Spleen (tissue), 13 donors: Measurements from ENCODE around the gene ACSL5. TPM values are rescaled to one million over a fixed set of nuclear protein-coding genes. Genes with fewer than 3 reads are reported as not detected.
A peak's percentile ranks its signal among the peaks of the same experiment; 100 is the strongest.

Experiments used
- DNase-seq: peaks from one replicate; pipeline ENCODE4 v3.0.0-alpha.2; 2020
- H3K27ac ChIP-seq, 8 donors: fragments of 200-600 bp; sonication (generic) in 7 of 8; 1 replicate in 4 of 8; 2 replicates in 4 of 8; pipeline versions ENCODE4 v1.5.0 to v1.8.0; 2016 to 2021; ENCODE audit warnings: inconsistent platforms in 4 of 8, mild to moderate bottlenecking in 4 of 8, moderate library complexity in 1 of 8
- H3K27me3 ChIP-seq, 7 donors: fragments of 200-600 bp; sonication (generic) in 6 of 7; replicated peaks in 1 of 7; 1 replicate in 4 of 7; 2 replicates in 3 of 7; pipeline versions ENCODE4 v1.5.0 to v1.8.0; 2016 to 2021; ENCODE audit warnings: inconsistent platforms in 3 of 7, mild to moderate bottlenecking in 1 of 7
- H3K36me3 ChIP-seq, 6 donors: fragments of 200-600 bp; sonication (generic) in 5 of 6; 1 replicate in 4 of 6; 2 replicates in 2 of 6; pipeline versions ENCODE4 v1.5.0 to v1.8.0; 2016 to 2021; ENCODE audit warnings: inconsistent platforms in 2 of 6
- H3K4me1 ChIP-seq, 6 donors: fragments of 200-600 bp; sonication (generic) in 5 of 6; 1 replicate in 3 of 6; 2 replicates in 3 of 6; pipeline versions ENCODE4 v1.5.0 to v1.8.0; 2016 to 2021; ENCODE audit warnings: inconsistent platforms in 3 of 6
- H3K4me3 ChIP-seq, 8 donors: fragments of 200-600 bp; sonication (generic) in 7 of 8; 1 replicate in 4 of 8; 2 replicates in 4 of 8; pipeline versions ENCODE4 v1.5.0 to v1.8.0; 2016 to 2021; ENCODE audit warnings: inconsistent platforms in 4 of 8, mild to moderate bottlenecking in 4 of 8, moderate library complexity in 2 of 8
- H3K9me3 ChIP-seq, 8 donors: fragments of 200-600 bp; sonication (generic) in 7 of 8; 1 replicate in 4 of 8; 2 replicates in 4 of 8; pipeline versions ENCODE4 v1.5.0 to v1.8.0; 2016 to 2021; ENCODE audit warnings: inconsistent platforms in 4 of 8
- POLR2A ChIP-seq, 3 donors: fragments of 450-650 bp; IDR thresholded peaks; one replicate each; pipeline ENCODE4 v1.5.1; 2017; ENCODE audit warnings: antibody characterized with exemption in 3 of 3, mild to moderate bottlenecking in 1 of 3
- POLR2AphosphoS5 ChIP-seq, 3 donors: sonication (generic); formaldehyde crosslinking; IDR thresholded peaks; one replicate each; pipeline ENCODE4 v1.5.1; 2017; ENCODE audit warnings: antibody characterized with exemption in 3 of 3
- WGBS, 5 donors: extraction: QIAGEN DNeasy Blood & Tissue Kit in 3 of 5; methylation state at CpG; one replicate each; pipeline versions ENCODE4 v1.1.5 to v1.1.7; 2013 to 2018; 5-methylcytosine and 5-hydroxymethylcytosine counted together
- intact Hi-C: fragments of 100-400 bp; cut with DNase I; formaldehyde crosslinking; loops from one replicate; pipeline ENCODE4 v1.15.0; 2023; ENCODE audit warnings: low total_unique reads
- long read RNA-seq, 2 donors: transcript quantifications; one replicate each; lab custom pipeline, GENCODE V29; 2026
- polyA plus RNA-seq, 3 donors: library from polyadenylated mRNA; stranded (reverse); fragments of 200-250 nt; gene quantifications; one replicate each; pipeline ENCODE4 v1.2.1, GENCODE V29; 2013
- total RNA-seq, 7 donors: library from RNA; depleted of rRNA in 3 of 7; stranded (reverse); fragments of >200 nt in 3 of 7; fragmentation: NEBNext Ultra II Directional in 4 of 7; extraction: Animal tissue kit (Norgen Biotek cat#: 25700) in 4 of 7; gene quantifications; one replicate each; pipeline versions ENCODE4 v1.1.0 to v1.2.1, GENCODE V29; 2016 to 2021
- TF ChIP-seq, protein P1 (sequence below), 11 experiments: fragments of 200-600 bp in 7 of 11; fragments of 450-650 bp in 4 of 11; sonication (generic) in 4 of 11; IDR thresholded peaks in 8 of 11; conservative IDR thresholded peaks in 3 of 11; 1 replicate in 7 of 11; 2 replicates in 4 of 11; pipeline versions ENCODE4 v1.4.0 to v1.8.0; 2016 to 2021; ENCODE audit warnings: antibody characterized with exemption in 11 of 11, inconsistent platforms in 4 of 11, mild to moderate bottlenecking in 1 of 11
- donor health status: healthy with polysubstance abuse.
- donor health status: DM: no; HTN: no; CAD: no; lungs with moderate emphysema.
- donor health status: DM: no; HTN: no; CAD: no.
- donor health status: Bipolar disorder and iron deficiency.
- donor health status: healthy.
- donor health status: DM: no; HTN: no; CAD: no.
- donor health status: DM: yes; HTN: yes; CAD: no.

The ACSL5 gene, protein sequence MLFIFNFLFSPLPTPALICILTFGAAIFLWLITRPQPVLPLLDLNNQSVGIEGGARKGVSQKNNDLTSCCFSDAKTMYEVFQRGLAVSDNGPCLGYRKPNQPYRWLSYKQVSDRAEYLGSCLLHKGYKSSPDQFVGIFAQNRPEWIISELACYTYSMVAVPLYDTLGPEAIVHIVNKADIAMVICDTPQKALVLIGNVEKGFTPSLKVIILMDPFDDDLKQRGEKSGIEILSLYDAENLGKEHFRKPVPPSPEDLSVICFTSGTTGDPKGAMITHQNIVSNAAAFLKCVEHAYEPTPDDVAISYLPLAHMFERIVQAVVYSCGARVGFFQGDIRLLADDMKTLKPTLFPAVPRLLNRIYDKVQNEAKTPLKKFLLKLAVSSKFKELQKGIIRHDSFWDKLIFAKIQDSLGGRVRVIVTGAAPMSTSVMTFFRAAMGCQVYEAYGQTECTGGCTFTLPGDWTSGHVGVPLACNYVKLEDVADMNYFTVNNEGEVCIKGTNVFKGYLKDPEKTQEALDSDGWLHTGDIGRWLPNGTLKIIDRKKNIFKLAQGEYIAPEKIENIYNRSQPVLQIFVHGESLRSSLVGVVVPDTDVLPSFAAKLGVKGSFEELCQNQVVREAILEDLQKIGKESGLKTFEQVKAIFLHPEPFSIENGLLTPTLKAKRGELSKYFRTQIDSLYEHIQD
- total RNA-seq (10 to 100 TPM; 36.0 to 49.4 (median 44.9) TPM), polyA plus RNA-seq (10 to 100 TPM; 18.6 to 22.8 (median 19.1) TPM)
- long read RNA-seq, donor 1, partial matches to known transcripts = 0 of 3 reads
- long read RNA-seq, donor 1, other reads (novel, unspliced or antisense) = 0 of 3 reads
- long read RNA-seq, donor 2, partial matches to known transcripts = 0 of 1 reads
- long read RNA-seq, donor 2, other reads (novel, unspliced or antisense) = 0 of 1 reads

GRCh38 chr10:112373912-112374338 lies at the start of gene ACSL5:
Gene ACSL5, plus strand, starts transcription at chr10:112374116. Its CDS starts 20,831 bp downstream, at chr10:112394947.
- peaks cover 0 to 5% (median 0%) of the 10 kb centered on the region in 6 donors for H3K36me3 ChIP-seq
- H3K4me3 ChIP-seq = peak within 1 kb of the TSS in 3 of 8 donors; percentile 61 to 86 (median 62)
- no peaks in the 10 kb centered on the region for H3K27me3 ChIP-seq
- TF ChIP-seq, protein P1, sequence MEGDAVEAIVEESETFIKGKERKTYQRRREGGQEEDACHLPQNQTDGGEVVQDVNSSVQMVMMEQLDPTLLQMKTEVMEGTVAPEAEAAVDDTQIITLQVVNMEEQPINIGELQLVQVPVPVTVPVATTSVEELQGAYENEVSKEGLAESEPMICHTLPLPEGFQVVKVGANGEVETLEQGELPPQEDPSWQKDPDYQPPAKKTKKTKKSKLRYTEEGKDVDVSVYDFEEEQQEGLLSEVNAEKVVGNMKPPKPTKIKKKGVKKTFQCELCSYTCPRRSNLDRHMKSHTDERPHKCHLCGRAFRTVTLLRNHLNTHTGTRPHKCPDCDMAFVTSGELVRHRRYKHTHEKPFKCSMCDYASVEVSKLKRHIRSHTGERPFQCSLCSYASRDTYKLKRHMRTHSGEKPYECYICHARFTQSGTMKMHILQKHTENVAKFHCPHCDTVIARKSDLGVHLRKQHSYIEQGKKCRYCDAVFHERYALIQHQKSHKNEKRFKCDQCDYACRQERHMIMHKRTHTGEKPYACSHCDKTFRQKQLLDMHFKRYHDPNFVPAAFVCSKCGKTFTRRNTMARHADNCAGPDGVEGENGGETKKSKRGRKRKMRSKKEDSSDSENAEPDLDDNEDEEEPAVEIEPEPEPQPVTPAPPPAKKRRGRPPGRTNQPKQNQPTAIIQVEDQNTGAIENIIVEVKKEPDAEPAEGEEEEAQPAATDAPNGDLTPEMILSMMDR (IDR thresholded peaks at IDR 0.05 in 8 of 11, conservative IDR thresholded peaks at IDR 0.05 in 3 of 11) = no peak
- no peak for TF ChIP-seq POLR2A (IDR thresholded peaks at IDR 0.05)
- TF ChIP-seq POLR2AphosphoS5 (IDR thresholded peaks at IDR 0.05) = no peak
- 83 to 96% (median 84%) methylated on average over 4 of the region's 4 CpGs for WGBS, 5 donors
- H3K4me1 ChIP-seq = peaks cover 23 to 63% (median 44%) of the 10 kb centered on the region in 6 donors
- H3K27ac ChIP-seq = peak within 1 kb of the TSS; percentile 87 to 93 (median 90)
- no peak for DNase-seq
- H3K9me3 ChIP-seq = no peaks in the 10 kb centered on the region
- intact Hi-C loops = no loop called here

DNA sequence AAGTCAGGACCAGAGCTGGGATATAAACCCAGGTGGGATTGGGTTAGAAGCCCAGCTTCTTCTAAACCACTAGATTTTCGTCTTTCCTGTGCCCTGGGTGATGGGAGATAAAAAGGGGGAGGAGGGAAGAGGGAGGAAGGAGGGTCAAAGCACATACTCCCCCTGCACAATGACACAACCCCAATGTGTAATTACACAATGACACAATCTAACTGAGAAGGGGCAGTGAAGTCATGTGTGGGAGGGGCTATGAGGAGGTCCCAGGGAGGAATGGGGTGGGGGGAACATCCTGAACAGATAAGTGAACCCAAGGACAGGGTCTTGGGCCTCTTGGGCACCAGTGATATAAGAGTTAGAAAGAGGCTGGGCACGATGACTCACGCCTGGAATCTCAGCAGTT lies 46.2 kb upstream of the ACSL5 start:
- Histone ChIP-seq H3K27ac (no peak overlapping the region), H3K27me3 (no peaks in the 10 kb centered on the region), H3K9me3 (no peaks in the 10 kb centered on the region), H3K4me1 (no peaks in the 10 kb centered on the region), H3K4me3 (no peak overlapping the region), H3K36me3 (no peaks in the 10 kb centered on the region)
- 68 to 82% (median 72%) methylated on average over 3 of the region's 3 CpGs for WGBS, 5 donors
- DNase-seq = no peak
- TF ChIP-seq POLR2A (IDR thresholded peaks at IDR 0.05) (no peak), POLR2AphosphoS5 (IDR thresholded peaks at IDR 0.05) (no peak)
- TF ChIP-seq, protein P1 (IDR thresholded peaks at IDR 0.05 in 8 of 11, conservative IDR thresholded peaks at IDR 0.05 in 3 of 11) = no peak
- intact Hi-C loops = loop anchor here (10.0 kb wide), 1 partner anchor 107 kb away; no protein-coding TSS in a partner anchor

DNA sequence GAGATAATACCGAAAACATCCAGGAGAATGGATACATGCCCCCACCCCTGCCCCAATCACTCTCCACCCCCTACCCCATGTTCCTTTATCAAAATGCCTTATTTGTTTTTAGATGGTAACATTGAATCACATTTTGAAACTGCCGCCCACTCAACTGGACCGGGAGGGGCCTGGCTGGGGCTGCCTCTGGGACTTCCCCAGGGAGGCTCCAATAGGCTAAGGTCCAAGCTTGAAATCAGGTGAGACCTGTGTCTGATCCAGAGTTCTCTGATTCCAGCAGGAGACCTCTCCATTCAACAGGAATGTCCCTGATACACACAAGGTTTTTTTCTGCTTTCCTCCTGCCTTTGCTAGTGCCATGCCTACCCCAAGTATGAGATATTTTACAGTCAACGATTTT lies 43.8 kb upstream of the ACSL5 start:
- WGBS, 5 donors = 70 to 81% (median 78%) methylated on average over 4 of the region's 4 CpGs
- intact Hi-C loops = no loop called here

More for the DNA sequence above, 43.8 kb upstream of the ACSL5 start:
- Histone ChIP-seq H3K4me1 (no peaks in the 10 kb centered on the region), H3K4me3 (no peak overlapping the region), H3K27ac (no peak overlapping the region), H3K9me3 (no peaks in the 10 kb centered on the region), H3K27me3 (no peaks in the 10 kb centered on the region), H3K36me3 (no peaks in the 10 kb centered on the region)
- TF ChIP-seq, protein P1 (IDR thresholded peaks at IDR 0.05 in 8 of 11, conservative IDR thresholded peaks at IDR 0.05 in 3 of 11) = no peak
- no peak for TF ChIP-seq POLR2A (IDR thresholded peaks at IDR 0.05)
- TF ChIP-seq POLR2AphosphoS5 (IDR thresholded peaks at IDR 0.05) = no peak
- DNase-seq = no peak
